Activated T-helper 2 cell treated with anti-CD3 and anti-CD28 coated beads, Interferon-gamma antibody, Interleukin-2, Interleukin-4, amounts not matched to agents 10 μg/mL and 5 μg/mL and 100 μg/mL, durations not matched to agents 14 hours and 24 hours and 36 hours (primary cell): ENCODE measurements around the gene ROR1. TPM values are rescaled to one million over a fixed set of nuclear protein-coding genes. Genes with fewer than 3 reads are reported as not detected.

Experiments used
- DNase-seq: peaks from one replicate; pipeline ENCODE4 v3.0.0; 2021; ENCODE audit warnings: low spot score
- H3K27ac Mint-ChIP-seq: one replicate; pipeline ENCODE4 v1.8.0; 2021; ENCODE audit warnings: mixed read lengths
- H3K27me3 Mint-ChIP-seq: one replicate; pipeline ENCODE4 v1.8.0; 2021; ENCODE audit warnings: low read depth, mixed read lengths
- H3K36me3 Mint-ChIP-seq: one replicate; pipeline ENCODE4 v1.8.0; 2021; ENCODE audit warnings: low read depth, mixed read lengths
- H3K4me1 Mint-ChIP-seq: one replicate; pipeline ENCODE4 v1.8.0; 2021; ENCODE audit warnings: low read depth, mixed read lengths
- H3K4me3 Mint-ChIP-seq: one replicate; pipeline ENCODE4 v1.8.0; 2021; ENCODE audit warnings: low read depth, mild to moderate bottlenecking, moderate library complexity, mixed read lengths
- H3K9me3 Mint-ChIP-seq: one replicate; pipeline ENCODE4 v1.8.0; 2021; ENCODE audit warnings: mixed read lengths
- intact Hi-C: fragments of 100-400 bp; cut with micrococcal nuclease; formaldehyde crosslinking; loops from one replicate; pipeline ENCODE4 v1.15.1; 2023
- total RNA-seq: library from RNA; stranded (reverse); gene quantifications from 2 replicates; pipeline ENCODE4 v1.2.3, GENCODE V29; 2022

ROR1 gene
- total RNA-seq, 1 donor from 2014 or later, result 0.09 TPM

DNA sequence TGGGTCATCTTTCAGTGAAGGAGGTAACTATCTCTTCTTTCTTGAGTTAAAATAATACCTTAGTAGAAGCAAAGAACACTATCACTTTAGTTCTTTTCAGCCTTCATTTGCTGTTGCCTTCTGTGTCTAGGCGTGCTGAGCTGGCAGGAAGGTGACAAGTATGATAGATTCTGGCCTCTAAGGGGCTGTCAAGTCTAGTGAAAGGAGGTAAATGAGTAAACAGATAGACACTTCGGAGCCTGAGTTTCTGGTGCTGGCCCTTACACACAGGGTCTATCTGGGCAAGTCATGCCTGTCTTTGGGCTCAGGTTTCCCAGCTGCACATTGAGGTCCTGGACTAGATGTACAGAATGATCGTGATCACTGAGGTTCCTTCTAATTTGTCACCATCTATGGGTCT lies 89.3 kb downstream of the ROR1 start:
- H3K4me3 Mint-ChIP-seq, result no peak overlapping the region
- no peak for DNase-seq
- peaks cover 3% of the 10 kb centered on the region for H3K27me3 Mint-ChIP-seq
- intact Hi-C loops, result no loop called here
- no peaks in the 10 kb centered on the region for H3K9me3 Mint-ChIP-seq
- H3K36me3 Mint-ChIP-seq, result no peaks in the 10 kb centered on the region
- H3K4me1 Mint-ChIP-seq, result no peaks in the 10 kb centered on the region
- no peak overlapping the region for H3K27ac Mint-ChIP-seq

- no peak for DNase-seq
- Mint-ChIP-seq H3K4me1 (no peaks in the 10 kb centered on the region), H3K36me3 (no peaks in the 10 kb centered on the region), H3K27ac (no peak overlapping the region), H3K27me3 (peaks cover 5% of the 10 kb centered on the region), H3K4me3 (no peak overlapping the region), H3K9me3 (no peaks in the 10 kb centered on the region)
- intact Hi-C loops, result no loop called here
Measured at GRCh38 chr1:63864224-63864641, 90.4 kb downstream of the ROR1 start.

DNA sequence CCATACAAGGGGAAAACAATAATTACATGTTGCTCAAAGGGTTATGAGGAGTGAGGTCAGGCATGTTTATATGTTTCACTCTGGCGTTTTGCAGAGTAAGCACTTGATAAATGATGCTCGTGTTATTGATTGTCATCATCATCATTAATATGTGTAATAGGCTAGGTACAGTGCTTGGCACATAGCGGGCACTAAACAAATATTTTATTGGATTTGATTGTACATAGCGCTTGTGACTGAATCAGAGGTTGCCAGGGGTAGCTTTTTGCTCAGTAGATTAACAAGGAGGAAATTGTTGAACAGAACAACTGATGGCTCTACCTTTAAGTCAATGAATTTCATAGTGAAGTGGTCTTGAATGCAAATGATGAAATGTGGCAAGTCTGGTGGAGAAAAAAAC lies 91.7 kb downstream of the ROR1 start:
- DNase-seq, result no peak
- intact Hi-C loops, result no loop called here
- Mint-ChIP-seq H3K36me3 (no peaks in the 10 kb centered on the region), H3K27me3 (peaks cover 5% of the 10 kb centered on the region), H3K27ac (no peak overlapping the region), H3K4me1 (no peaks in the 10 kb centered on the region), H3K4me3 (no peak overlapping the region), H3K9me3 (no peaks in the 10 kb centered on the region)

DNA sequence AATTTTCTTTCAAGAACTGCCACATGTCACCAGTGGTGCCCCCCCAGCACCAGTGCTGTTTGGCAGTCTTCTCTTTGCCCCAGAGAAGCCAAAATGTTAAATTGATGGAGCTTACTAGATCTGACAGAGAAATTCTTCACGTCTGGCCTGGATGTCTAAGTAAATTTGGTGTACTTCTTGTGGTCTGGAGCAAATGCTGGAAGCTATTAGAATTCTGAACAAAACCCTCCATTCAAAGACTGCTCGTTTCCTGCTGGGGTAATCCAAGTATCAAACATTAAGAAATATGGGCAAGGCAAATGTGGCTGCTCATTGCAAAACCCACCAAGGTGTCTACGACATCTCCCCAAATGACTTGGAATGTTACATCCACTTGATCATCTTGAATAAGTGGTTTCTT lies 92.3 kb downstream of the ROR1 start:
- no peak overlapping the region for H3K4me3 Mint-ChIP-seq
- no peak for DNase-seq
- no peaks in the 10 kb centered on the region for H3K36me3 Mint-ChIP-seq
- no peaks in the 10 kb centered on the region for H3K9me3 Mint-ChIP-seq
- H3K27me3 Mint-ChIP-seq, result peaks cover 5% of the 10 kb centered on the region
- no peaks in the 10 kb centered on the region for H3K4me1 Mint-ChIP-seq
- intact Hi-C loops, result no loop called here
- no peak overlapping the region for H3K27ac Mint-ChIP-seq

DNA sequence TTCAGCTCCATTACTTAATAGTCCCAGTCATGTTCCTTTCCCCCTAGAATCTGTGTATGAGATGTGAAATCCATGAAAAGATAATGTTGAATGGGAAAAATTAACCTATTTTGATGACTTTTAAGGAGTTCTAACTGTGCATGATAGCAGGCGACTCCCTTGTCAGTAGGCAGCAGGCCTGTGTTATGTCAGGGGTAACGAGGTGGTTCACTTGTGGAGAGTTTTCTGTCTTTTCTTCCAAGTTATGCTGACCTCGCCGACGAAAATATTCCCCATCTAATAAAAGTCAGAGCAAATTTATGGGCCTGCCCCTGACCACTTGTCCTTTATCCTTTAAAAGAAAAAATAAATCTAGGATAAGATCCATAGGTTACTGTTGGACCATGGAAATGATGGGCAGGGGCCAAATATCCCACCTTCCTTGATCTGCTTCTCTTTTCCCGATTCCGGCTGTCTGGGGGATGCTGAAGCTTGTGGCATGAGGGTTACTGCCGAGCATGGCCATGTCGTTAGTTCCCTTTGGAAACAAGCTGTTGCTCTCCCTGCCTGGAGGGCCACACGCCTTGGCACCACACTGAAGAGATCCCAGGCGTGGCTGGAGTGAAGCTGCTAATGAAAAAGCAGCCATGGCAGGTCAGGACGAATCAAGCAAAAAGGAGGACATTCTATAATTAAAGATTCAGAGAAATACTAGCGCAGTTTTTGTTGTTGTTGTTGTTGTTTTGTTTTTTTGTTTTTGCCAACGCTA lies 93.8 kb downstream of the ROR1 start:
- Mint-ChIP-seq H3K4me1 (no peaks in the 10 kb centered on the region), H3K27ac (no peak overlapping the region), H3K36me3 (no peaks in the 10 kb centered on the region), H3K9me3 (no peaks in the 10 kb centered on the region), H3K4me3 (no peak overlapping the region), H3K27me3 (peaks cover 5% of the 10 kb centered on the region)
- DNase-seq, result no peak
- intact Hi-C loops, result no loop called here

GRCh38 chr1:63868268-63868781 lies 94.5 kb downstream of the ROR1 start:
- H3K9me3 Mint-ChIP-seq, result no peaks in the 10 kb centered on the region
- no peak overlapping the region for H3K4me3 Mint-ChIP-seq
- peaks cover 5% of the 10 kb centered on the region for H3K27me3 Mint-ChIP-seq
- no peaks in the 10 kb centered on the region for H3K4me1 Mint-ChIP-seq
- no peaks in the 10 kb centered on the region for H3K36me3 Mint-ChIP-seq
- no peak for DNase-seq
- H3K27ac Mint-ChIP-seq, result no peak overlapping the region
- intact Hi-C loops, result no loop called here

DNA sequence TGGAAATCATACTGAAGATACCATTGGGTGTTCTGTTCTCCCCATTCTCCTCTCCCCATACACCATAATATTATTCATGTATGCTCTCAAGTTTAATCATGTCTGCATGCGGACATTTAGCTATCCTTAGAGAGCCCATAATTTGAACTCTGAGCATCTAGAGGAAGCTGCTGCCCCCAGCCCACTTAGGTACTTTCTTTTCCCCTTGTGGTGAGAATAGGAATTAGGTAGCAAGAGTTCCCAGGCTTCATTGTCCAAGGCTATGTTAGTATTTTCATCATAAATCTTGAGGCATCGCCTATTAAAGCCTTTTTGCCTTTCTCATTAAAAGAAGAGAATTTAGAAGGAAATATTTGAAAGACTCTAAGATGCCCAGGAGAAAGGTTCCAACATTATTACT lies 96.3 kb downstream of the ROR1 start:
- Mint-ChIP-seq H3K36me3 (no peaks in the 10 kb centered on the region), H3K4me3 (no peak overlapping the region), H3K4me1 (no peaks in the 10 kb centered on the region), H3K27me3 (peaks cover 7% of the 10 kb centered on the region), H3K9me3 (no peaks in the 10 kb centered on the region), H3K27ac (no peak overlapping the region)
- DNase-seq, result no peak
- intact Hi-C loops, result no loop called here

GRCh38 chr1:63871463-63871862 lies 97.6 kb downstream of the ROR1 start:
- DNase-seq, result no peak
- intact Hi-C loops, result no loop called here

DNA sequence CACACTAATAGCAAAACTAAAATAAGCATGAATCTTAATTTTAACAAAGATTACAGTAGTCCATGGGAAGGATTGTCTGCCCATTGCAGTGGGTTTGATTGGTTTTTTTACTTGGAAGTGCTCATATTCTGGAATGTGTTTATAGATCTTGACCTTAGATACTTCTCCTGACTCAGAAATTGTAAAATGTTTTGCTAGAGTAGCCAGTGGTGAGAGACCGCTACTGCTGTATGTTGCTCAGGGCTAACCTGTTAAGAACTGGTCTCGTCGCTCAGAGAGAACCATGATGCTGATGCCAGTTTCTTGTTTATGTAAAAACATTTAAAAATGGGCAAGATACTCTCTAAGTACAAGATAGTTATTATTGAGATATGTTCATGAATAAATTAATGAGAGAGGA lies 99.9 kb downstream of the ROR1 start:
- H3K4me3 Mint-ChIP-seq, result no peak overlapping the region
- no peak for DNase-seq
- intact Hi-C loops, result no loop called here
- H3K27ac Mint-ChIP-seq, result no peak overlapping the region
- H3K27me3 Mint-ChIP-seq, result peaks cover 2% of the 10 kb centered on the region
- H3K9me3 Mint-ChIP-seq, result no peaks in the 10 kb centered on the region
- no peaks in the 10 kb centered on the region for H3K36me3 Mint-ChIP-seq
- H3K4me1 Mint-ChIP-seq, result no peaks in the 10 kb centered on the region

More at GRCh38 chr1:63871463-63871862, 97.6 kb downstream of the ROR1 start:
- Mint-ChIP-seq H3K36me3 (no peaks in the 10 kb centered on the region), H3K4me1 (no peaks in the 10 kb centered on the region), H3K9me3 (no peaks in the 10 kb centered on the region), H3K4me3 (no peak overlapping the region), H3K27ac (no peak overlapping the region), H3K27me3 (peaks cover 4% of the 10 kb centered on the region)

DNA sequence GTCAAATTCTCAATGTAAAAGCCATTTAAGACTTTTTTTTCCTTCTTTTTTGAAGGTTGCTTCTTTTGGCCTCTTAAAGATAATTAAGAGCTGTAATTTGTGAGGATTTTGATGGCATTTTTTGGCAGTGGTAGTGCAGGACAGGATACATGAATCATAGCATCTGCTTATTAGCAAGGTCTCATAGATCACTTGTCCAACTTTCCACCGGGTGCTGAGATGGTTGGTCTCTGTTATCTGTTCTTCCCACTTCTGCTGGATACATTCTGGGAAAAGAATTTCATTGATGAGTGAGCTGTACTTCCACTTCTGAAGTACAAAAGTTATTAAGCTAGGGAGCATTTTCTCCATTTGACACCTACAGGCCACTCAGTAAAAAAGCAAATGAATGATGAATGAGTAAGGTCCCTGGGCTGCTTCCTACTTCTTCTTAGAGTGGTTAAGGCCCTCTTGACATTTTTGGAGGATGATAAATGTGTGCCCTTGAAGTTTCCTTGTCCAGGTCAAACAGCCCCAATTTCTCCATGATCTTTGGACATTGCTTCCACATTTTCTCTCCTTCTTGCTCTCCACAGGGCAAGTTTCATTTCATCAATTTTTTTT lies 100.6 kb downstream of the ROR1 start:
- no peak overlapping the region for H3K4me3 Mint-ChIP-seq
- peaks cover 2% of the 10 kb centered on the region for H3K27me3 Mint-ChIP-seq
- no peak overlapping the region for H3K27ac Mint-ChIP-seq
- H3K9me3 Mint-ChIP-seq, result no peaks in the 10 kb centered on the region
- no peak for DNase-seq
- intact Hi-C loops, result no loop called here
- no peaks in the 10 kb centered on the region for H3K36me3 Mint-ChIP-seq
- H3K4me1 Mint-ChIP-seq, result no peaks in the 10 kb centered on the region

GRCh38 chr1:63875636-63876035 lies 101.8 kb downstream of the ROR1 start:
- H3K27ac Mint-ChIP-seq, result no peak overlapping the region
- no peaks in the 10 kb centered on the region for H3K4me1 Mint-ChIP-seq
- no peak for DNase-seq
- H3K4me3 Mint-ChIP-seq, result no peak overlapping the region
- no peaks in the 10 kb centered on the region for H3K9me3 Mint-ChIP-seq
- H3K27me3 Mint-ChIP-seq, result peaks cover 2% of the 10 kb centered on the region
- intact Hi-C loops, result no loop called here
- no peaks in the 10 kb centered on the region for H3K36me3 Mint-ChIP-seq

DNA sequence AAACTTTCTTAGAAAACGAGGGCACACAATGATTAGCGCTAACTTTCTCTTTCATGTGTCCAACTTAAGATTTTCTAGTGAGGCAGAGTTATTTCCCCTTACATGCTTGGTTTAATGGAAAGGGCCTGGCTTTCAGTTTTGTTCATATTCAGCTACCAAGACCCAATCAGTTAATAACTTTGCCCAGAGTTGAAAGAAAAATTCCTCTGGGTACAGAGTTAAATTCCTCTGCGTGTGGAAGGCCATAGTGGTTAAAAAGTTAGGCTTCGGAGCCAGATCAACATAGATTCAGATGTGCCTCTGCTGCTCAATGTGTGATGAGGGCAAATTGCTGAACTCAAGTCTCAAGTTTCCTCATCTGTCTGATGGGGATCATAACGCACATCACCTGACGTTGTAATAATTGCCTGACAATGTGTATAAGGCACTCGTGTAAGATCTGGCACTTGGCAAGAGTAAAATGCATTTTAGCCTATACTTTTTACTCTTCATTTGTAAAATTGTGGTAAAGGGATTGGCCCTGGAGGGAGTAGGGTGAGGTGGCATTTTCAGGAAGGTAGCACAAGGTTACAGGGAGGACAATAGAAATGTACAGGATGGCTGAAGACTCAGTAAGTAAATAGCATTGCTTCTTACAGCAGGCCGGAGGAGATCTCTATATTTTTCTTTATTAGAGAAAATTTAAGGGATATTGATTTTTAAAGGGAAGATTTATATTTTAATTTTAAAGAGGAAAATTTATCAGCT lies 103.4 kb downstream of the ROR1 start:
- Mint-ChIP-seq H3K4me1 (no peaks in the 10 kb centered on the region), H3K27me3 (peaks cover 2% of the 10 kb centered on the region), H3K4me3 (no peak overlapping the region)

GRCh38 chr1:63877816-63878215 lies 104.0 kb downstream of the ROR1 start:
- H3K4me1 Mint-ChIP-seq, result no peaks in the 10 kb centered on the region
- no peak overlapping the region for H3K4me3 Mint-ChIP-seq
- H3K36me3 Mint-ChIP-seq, result no peaks in the 10 kb centered on the region
- H3K9me3 Mint-ChIP-seq, result no peaks in the 10 kb centered on the region
- intact Hi-C loops, result no loop called here
- no peak for DNase-seq
- H3K27me3 Mint-ChIP-seq, result peaks cover 3% of the 10 kb centered on the region
- no peak overlapping the region for H3K27ac Mint-ChIP-seq

More for the DNA sequence above, 103.4 kb downstream of the ROR1 start:
- DNase-seq, result no peak
- H3K36me3 Mint-ChIP-seq, result no peaks in the 10 kb centered on the region
- no peak overlapping the region for H3K27ac Mint-ChIP-seq
- no peaks in the 10 kb centered on the region for H3K9me3 Mint-ChIP-seq
- intact Hi-C loops, result no loop called here
